ENCODE measurements around the gene FGF11.

DNA sequence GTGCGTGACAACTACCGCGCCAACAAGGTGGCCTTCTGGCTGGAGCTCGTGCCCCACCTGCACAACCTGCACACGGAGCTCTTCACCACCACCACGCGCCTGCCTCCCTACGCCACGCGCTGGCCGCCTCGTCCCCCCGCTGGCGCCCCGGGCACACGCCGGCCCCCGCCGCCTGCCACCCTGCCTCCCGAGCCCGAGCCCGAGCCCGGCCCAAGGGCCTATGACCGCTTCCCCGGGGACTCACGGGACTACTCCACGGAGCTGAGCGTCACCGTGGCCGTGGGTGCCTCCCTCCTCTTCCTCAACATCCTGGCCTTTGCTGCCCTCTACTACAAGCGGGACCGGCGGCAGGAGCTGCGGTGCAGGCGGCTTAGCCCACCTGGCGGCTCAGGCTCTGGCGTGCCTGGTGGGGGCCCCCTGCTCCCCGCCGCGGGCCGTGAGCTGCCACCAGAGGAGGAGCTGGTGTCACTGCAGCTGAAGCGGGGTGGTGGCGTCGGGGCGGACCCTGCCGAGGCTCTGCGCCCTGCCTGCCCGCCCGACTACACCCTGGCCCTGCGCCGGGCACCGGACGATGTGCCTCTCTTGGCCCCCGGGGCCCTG, 22.2 kb upstream of the FGF11 start:
- TF ChIP-seq, protein P1, sequence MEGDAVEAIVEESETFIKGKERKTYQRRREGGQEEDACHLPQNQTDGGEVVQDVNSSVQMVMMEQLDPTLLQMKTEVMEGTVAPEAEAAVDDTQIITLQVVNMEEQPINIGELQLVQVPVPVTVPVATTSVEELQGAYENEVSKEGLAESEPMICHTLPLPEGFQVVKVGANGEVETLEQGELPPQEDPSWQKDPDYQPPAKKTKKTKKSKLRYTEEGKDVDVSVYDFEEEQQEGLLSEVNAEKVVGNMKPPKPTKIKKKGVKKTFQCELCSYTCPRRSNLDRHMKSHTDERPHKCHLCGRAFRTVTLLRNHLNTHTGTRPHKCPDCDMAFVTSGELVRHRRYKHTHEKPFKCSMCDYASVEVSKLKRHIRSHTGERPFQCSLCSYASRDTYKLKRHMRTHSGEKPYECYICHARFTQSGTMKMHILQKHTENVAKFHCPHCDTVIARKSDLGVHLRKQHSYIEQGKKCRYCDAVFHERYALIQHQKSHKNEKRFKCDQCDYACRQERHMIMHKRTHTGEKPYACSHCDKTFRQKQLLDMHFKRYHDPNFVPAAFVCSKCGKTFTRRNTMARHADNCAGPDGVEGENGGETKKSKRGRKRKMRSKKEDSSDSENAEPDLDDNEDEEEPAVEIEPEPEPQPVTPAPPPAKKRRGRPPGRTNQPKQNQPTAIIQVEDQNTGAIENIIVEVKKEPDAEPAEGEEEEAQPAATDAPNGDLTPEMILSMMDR (IDR thresholded peaks at IDR 0.05) = no peak
- no peak for TF ChIP-seq POLR2A (IDR thresholded peaks at IDR 0.05; ENCODE audit: low read length)
- no peak for TF ChIP-seq EP300 (IDR thresholded peaks at IDR 0.05)
- TF ChIP-seq, protein P2, sequence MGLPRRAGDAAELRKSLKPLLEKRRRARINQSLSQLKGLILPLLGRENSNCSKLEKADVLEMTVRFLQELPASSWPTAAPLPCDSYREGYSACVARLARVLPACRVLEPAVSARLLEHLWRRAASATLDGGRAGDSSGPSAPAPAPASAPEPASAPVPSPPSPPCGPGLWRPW (IDR thresholded peaks at IDR 0.05) = no peak
- TF ChIP-seq SREBF2 (IDR thresholded peaks at IDR 0.05) = no peak
- no peak for TF ChIP-seq PHF8 (IDR thresholded peaks at IDR 0.05; ENCODE audit: borderline replicate concordance, low read depth)
- no peak for TF ChIP-seq NFE2L2 (conservative IDR thresholded peaks at IDR 0.05; ENCODE audit: low read length)
- TF ChIP-seq JUN (IDR thresholded peaks at IDR 0.05) = no peak
- TF ChIP-seq RARB (CRISPR knock-in tag; IDR thresholded peaks at IDR 0.05) = no peak
- TF ChIP-seq RFX5 (IDR thresholded peaks at IDR 0.05) = no peak
- TF ChIP-seq, protein P3, sequence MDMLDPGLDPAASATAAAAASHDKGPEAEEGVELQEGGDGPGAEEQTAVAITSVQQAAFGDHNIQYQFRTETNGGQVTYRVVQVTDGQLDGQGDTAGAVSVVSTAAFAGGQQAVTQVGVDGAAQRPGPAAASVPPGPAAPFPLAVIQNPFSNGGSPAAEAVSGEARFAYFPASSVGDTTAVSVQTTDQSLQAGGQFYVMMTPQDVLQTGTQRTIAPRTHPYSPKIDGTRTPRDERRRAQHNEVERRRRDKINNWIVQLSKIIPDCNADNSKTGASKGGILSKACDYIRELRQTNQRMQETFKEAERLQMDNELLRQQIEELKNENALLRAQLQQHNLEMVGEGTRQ (IDR thresholded peaks at IDR 0.05) = no peak
- no peak for TF ChIP-seq RAD21 (conservative IDR thresholded peaks at IDR 0.05 in 1 of 2, IDR thresholded peaks at IDR 0.05 in 1 of 2)
